Measurements from ENCODE around the gene ARMC2.

The ARMC2 gene

GRCh38 chr6:108875161-108875555 is 26.9 kb downstream of the ARMC2 start:
- H3K4me3 ChIP-seq (replicated peaks in 1 of 2; ENCODE audit: low read depth in 2 of 2, low read length in 2 of 2): no peak overlapping the region
- no peak for TF ChIP-seq CTCF (IDR thresholded peaks at IDR 0.05; ENCODE audit: low read depth, low read length)
- no peak for DNase-seq (ENCODE audit: low read depth in 2 of 2)

DNA sequence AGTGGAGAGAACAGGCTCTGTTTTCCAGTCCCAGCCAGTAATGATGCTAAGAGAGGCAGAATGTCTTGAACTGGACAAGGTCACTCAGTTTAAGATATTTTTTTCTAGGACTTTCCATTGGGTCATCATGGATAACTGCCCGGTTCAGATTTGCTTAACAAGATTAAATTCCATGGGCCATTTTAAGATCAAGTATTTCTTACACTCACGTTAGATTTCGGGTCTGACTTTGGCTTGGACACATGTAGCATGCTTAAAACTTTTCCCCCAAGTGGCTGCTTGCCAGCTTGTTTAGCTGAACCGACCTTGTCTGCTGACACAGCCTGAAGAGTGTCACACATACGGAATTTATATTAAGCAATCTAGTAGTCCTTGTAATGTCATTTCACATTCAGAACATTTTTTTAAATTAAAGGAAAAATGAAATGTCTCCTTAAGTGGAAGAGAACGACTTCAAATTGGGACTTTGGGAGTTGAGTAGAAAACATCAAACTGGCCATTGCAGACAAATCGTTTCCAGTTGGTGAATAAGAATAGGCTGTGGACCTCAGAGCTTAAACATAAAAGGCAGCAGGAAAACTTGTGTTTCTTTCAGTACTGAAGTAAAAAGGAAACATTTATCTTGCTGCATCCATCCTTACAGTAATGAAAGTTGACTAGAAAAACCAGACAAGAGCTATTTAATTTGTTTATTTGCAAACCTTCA is 29.0 kb downstream of the ARMC2 start:
- no peak overlapping the region for H3K4me3 ChIP-seq (replicated peaks in 1 of 2; ENCODE audit: low read depth in 2 of 2, low read length in 2 of 2)
- no peak for TF ChIP-seq CTCF (IDR thresholded peaks at IDR 0.05; ENCODE audit: low read depth, low read length)
- DNase-seq (ENCODE audit: low read depth in 2 of 2): peak; percentile 93 to 96

- DNase-seq (ENCODE audit: low read depth in 2 of 2): no peak
- no peak overlapping the region for H3K4me3 ChIP-seq (replicated peaks in 1 of 2; ENCODE audit: low read depth in 2 of 2, low read length in 2 of 2)
- TF ChIP-seq CTCF (IDR thresholded peaks at IDR 0.05; ENCODE audit: low read depth, low read length): no peak
These were observed 30.7 kb downstream of the ARMC2 start for GRCh38 chr6:108878942-108879341.

DNA sequence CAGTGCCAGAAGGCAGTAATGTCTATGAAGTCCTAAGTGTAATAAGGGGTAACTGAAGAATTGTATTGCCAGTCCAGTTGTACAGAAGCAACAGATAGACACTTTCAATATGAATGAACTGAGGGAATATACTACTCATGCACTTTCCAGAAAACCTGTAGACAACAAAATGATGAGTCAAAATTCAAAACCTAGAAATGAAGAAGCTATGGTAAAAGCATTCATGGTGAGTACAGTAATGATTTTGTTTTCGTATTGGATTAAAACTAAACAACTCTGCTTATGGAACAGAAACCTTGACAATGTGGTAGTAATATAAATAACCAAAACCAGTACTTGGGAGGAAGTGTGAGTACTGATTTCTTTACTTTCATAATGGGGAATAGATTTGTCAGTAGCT is 35.0 kb downstream of the ARMC2 start:
- TF ChIP-seq CTCF (IDR thresholded peaks at IDR 0.05; ENCODE audit: low read depth, low read length): no peak
- H3K4me3 ChIP-seq (replicated peaks in 1 of 2; ENCODE audit: low read depth in 2 of 2, low read length in 2 of 2): no peak overlapping the region
- DNase-seq (ENCODE audit: low read depth in 2 of 2): no peak

DNA sequence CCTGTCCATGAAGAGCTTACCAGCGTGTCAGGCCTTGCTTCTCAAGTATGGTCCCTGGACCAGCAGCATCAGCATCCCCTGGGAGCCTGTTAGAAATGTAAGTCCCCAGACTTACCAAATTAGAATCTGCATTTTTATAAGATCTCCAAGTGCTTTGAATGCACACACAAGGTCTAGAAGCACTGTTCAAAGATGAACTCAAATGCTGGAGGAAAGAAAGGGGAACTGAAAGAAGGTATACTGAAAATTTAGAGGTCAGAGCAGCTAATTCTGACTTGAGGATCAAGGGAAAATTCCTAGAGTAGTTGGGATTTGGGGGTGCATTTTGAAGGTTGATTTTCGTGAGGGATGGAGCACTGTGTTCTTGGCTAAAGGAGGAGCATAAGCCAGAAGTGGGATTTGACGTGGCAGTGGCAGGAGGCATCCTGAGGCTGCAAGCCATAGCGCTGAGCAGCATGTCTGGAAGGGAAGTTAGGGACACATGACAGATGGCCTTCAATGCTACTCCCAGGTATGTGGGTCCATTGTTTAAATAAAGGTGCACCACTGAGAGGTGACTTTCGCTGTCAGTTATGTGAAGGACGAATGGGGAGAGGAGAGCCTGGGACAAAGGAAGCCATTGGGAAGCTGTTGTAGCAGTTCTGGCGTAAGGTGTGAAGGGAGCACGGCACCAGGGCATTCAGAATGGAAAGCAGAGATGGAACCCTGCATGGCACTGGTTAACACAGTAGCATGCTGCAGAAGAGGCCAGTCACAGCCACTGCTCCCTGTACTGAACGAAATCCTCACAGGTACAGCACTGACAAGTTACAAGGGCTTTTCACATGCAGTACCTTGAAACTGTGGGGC is 36.2 kb downstream of the ARMC2 start:
- DNase-seq (ENCODE audit: low read depth in 2 of 2): no peak
- TF ChIP-seq CTCF (IDR thresholded peaks at IDR 0.05; ENCODE audit: low read depth, low read length): no peak
- H3K4me3 ChIP-seq (replicated peaks in 1 of 2; ENCODE audit: low read depth in 2 of 2, low read length in 2 of 2): no peak overlapping the region

DNA sequence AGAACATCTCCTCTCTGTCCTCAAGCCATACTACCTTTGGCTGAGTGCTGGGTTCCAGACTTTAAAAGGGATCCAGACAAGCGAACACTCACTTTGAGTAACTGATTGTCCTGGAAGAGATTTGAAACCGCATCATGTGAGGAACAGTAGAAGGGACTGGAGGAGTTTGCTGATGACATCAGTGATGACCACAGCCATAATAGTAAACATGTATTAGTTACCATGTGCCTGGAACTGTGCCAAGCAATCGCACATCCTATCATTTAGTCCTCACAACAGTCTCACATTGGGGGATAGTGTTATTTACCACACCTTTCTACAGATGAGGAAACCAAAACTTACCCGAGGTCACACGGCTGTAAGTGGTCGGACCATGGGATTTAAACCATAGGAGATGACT is 39.8 kb downstream of the ARMC2 start:
- no peak for DNase-seq (ENCODE audit: low read depth in 2 of 2)
- H3K4me3 ChIP-seq (replicated peaks in 1 of 2; ENCODE audit: low read depth in 2 of 2, low read length in 2 of 2): no peak overlapping the region
- no peak for TF ChIP-seq CTCF (IDR thresholded peaks at IDR 0.05; ENCODE audit: low read depth, low read length)

Measured in cardiac fibroblast (primary cell).